Upper lobe of right lung (tissue), 1 donor: Measurements from ENCODE around the gene TBC1D32. TPM values are rescaled to one million over a fixed set of nuclear protein-coding genes. Genes with fewer than 3 reads are reported as not detected.
"Not testable (repeated sequence)": the region's sequence is repeated elsewhere in the genome, so short reads cannot be mapped to it uniquely, and the experiment has no call there.

ENCODE experiments used
- ATAC-seq: fragments of 200-7000 bp; cut with Tn5 transposase; one replicate; pipeline ENCODE4 v1.9.1; 2020; ENCODE audit warnings: mild to moderate bottlenecking, moderate library complexity
- DNase-seq: peaks from one replicate; pipeline ENCODE4 v3.0.0-alpha.2; 2020
- H3K27ac ChIP-seq: fragments of 200-600 bp; one replicate; pipeline ENCODE4 v1.8.0; 2022
- H3K27me3 ChIP-seq: fragments of 200-600 bp; one replicate; pipeline ENCODE4 v1.8.0; 2022; ENCODE audit warnings: mild to moderate bottlenecking
- H3K36me3 ChIP-seq: fragments of 200-600 bp; one replicate; pipeline ENCODE4 v1.8.0; 2022
- H3K4me1 ChIP-seq: fragments of 200-600 bp; one replicate; pipeline ENCODE4 v1.8.0; 2022
- H3K4me3 ChIP-seq: fragments of 200-600 bp; one replicate; pipeline ENCODE4 v1.8.0; 2022; ENCODE audit warnings: mild to moderate bottlenecking
- H3K9me3 ChIP-seq: fragments of 200-600 bp; one replicate; pipeline ENCODE4 v1.8.0; 2022
- intact Hi-C: fragments of 100-400 bp; cut with DNase I; formaldehyde crosslinking; loops from one replicate; pipeline ENCODE4 v1.11.0; 2022
- total RNA-seq: library from RNA; stranded (reverse); fragmentation: NEBNext Ultra II Directional; extraction: Animal tissue kit (Norgen Biotek cat#: 25700); gene quantifications from one replicate; pipeline ENCODE4 v1.2.1, GENCODE V29; 2021
- TF ChIP-seq, protein P1 (sequence below): fragments of 200-600 bp; IDR thresholded peaks from one replicate; pipeline ENCODE4 v1.8.0; 2022; ENCODE audit warnings: antibody characterized with exemption
- donor health status: DM: no; HTN: yes; CAD: no; lungs with severe emphysema.

The TBC1D32 gene
- total RNA-seq, 1 donor from 2014 or later: 5.4 TPM

DNA sequence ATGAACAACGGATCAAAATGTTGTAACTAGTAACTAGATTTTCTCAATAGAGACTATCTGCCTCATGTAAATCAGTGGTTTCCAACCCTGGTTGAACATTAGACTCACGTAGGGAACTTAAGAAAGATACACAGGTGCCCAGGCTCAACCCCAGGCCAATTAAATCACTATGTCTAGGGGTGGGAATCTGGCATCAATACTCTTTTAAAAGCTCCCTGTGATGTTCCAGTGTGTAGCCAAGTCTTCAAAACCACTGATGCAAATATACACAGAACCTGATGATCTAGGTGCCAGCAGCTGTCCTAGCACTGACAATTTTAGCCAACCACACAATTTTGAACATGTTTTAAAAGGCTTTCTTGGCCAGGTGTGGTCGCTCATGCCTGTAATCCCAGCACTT is 128.7 kb downstream of the TBC1D32 start:
- intact Hi-C loops: no loop called here
- no peak overlapping the region for H3K27ac ChIP-seq
- H3K36me3 ChIP-seq: no peaks in the 10 kb centered on the region
- H3K4me3 ChIP-seq: no peak overlapping the region
- no peaks in the 10 kb centered on the region for H3K9me3 ChIP-seq
- H3K4me1 ChIP-seq: no peaks in the 10 kb centered on the region
- H3K27me3 ChIP-seq: no peaks in the 10 kb centered on the region
- DNase-seq (no peak), ATAC-seq (no peak)
- TF ChIP-seq, protein P1, sequence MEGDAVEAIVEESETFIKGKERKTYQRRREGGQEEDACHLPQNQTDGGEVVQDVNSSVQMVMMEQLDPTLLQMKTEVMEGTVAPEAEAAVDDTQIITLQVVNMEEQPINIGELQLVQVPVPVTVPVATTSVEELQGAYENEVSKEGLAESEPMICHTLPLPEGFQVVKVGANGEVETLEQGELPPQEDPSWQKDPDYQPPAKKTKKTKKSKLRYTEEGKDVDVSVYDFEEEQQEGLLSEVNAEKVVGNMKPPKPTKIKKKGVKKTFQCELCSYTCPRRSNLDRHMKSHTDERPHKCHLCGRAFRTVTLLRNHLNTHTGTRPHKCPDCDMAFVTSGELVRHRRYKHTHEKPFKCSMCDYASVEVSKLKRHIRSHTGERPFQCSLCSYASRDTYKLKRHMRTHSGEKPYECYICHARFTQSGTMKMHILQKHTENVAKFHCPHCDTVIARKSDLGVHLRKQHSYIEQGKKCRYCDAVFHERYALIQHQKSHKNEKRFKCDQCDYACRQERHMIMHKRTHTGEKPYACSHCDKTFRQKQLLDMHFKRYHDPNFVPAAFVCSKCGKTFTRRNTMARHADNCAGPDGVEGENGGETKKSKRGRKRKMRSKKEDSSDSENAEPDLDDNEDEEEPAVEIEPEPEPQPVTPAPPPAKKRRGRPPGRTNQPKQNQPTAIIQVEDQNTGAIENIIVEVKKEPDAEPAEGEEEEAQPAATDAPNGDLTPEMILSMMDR: no peak

GRCh38 chr6:121201105-121201504 is 133.2 kb downstream of the TBC1D32 start:
- Histone ChIP-seq H3K9me3 (no peaks in the 10 kb centered on the region), H3K27me3 (no peaks in the 10 kb centered on the region), H3K4me1 (no peaks in the 10 kb centered on the region), H3K27ac (no peak overlapping the region), H3K36me3 (no peaks in the 10 kb centered on the region), H3K4me3 (no peak overlapping the region)
- TF ChIP-seq, protein P1: no peak
- ATAC-seq (peak; percentile 31), DNase-seq (no peak)
- intact Hi-C loops: no loop called here

DNA sequence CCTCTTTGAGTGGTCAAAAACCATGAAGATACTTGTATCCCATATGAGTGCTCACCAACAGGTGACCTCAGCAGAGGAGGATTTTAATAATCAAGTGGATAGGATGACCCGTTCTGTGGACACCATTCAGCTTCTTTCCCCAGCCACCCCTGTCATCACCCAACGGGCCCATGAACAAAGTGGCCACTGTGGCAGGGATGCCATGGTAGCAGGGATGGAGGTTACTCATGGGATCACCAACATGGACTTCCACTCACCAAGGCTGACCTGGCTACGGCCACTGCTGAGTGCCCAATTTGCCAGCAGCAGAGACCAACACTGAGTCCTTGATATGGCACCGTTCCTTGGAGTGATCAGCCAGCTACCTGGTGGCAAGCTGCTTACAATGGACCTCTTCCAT is 138.2 kb downstream of the TBC1D32 start:
- H3K4me1 ChIP-seq, H3K9me3 ChIP-seq, ATAC-seq, intact Hi-C loops, H3K27ac ChIP-seq, H3K4me3 ChIP-seq, H3K27me3 ChIP-seq, H3K36me3 ChIP-seq: not testable (repeated sequence)
- peak; percentile 20 for DNase-seq

GRCh38 chr6:121190122-121190521 is 144.2 kb downstream of the TBC1D32 start:
- Histone ChIP-seq H3K36me3 (no peaks in the 10 kb centered on the region), H3K9me3 (no peaks in the 10 kb centered on the region), H3K27me3 (no peaks in the 10 kb centered on the region), H3K4me3 (no peak overlapping the region), H3K27ac (no peak overlapping the region), H3K4me1 (no peaks in the 10 kb centered on the region)
- no peak for ATAC-seq
- intact Hi-C loops: no loop called here
- no peak for DNase-seq
- TF ChIP-seq, protein P1: no peak

DNA sequence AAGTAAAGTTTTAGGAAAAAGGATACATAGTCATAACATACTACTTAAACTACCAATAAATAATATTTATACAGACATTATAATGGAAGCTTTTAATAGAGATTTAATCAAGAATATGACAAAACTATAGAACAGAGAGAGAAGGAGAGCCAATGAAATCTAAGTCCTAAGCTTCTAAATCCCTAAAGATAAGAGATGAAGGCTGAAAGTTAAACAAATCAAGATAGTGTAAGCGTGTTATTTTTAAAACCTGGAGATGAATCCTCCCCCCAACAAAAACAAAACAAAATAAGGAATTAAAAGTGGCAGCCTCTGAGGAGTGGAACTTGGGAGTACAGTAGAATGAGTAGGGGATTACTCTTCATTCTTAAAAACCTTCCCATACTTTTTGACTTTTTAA is 145.9 kb downstream of the TBC1D32 start:
- Histone ChIP-seq H3K4me3 (no peak overlapping the region), H3K27me3 (no peaks in the 10 kb centered on the region), H3K36me3 (no peaks in the 10 kb centered on the region), H3K27ac (no peak overlapping the region), H3K9me3 (no peaks in the 10 kb centered on the region), H3K4me1 (no peaks in the 10 kb centered on the region)
- ATAC-seq: no peak
- intact Hi-C loops: no loop called here
- no peak for DNase-seq
- TF ChIP-seq, protein P1: no peak

DNA sequence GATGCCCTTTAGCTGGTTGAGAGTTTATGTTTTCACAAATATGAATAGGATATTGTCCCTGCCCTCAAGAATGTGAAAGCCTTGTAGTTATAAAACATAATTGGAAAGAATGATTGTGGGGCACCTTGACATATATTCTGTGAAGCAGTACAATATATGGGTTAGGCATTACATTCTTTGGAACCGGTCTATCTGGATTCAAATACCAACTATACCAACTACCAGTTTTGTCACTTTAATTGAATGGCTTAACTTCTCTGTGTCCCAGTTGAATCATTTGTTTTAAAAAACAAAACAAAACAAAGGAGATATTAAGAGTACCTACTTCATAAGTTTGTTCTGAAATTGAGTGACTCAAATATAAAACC is 146.5 kb downstream of the TBC1D32 start:
- Histone ChIP-seq H3K4me3 (no peak overlapping the region), H3K27ac (no peak overlapping the region), H3K27me3 (no peaks in the 10 kb centered on the region), H3K36me3 (no peaks in the 10 kb centered on the region), H3K9me3 (no peaks in the 10 kb centered on the region), H3K4me1 (no peaks in the 10 kb centered on the region)
- DNase-seq (no peak), ATAC-seq (no peak)
- intact Hi-C loops: no loop called here
- TF ChIP-seq, protein P1: no peak
